ENCODE measurements around the gene MATR3. TPM values are rescaled to one million over a fixed set of nuclear protein-coding genes. Genes with fewer than 3 reads are reported as not detected.

MATR3 gene
- total and polyA plus RNA-seq, 2 of the 4 experiments (the other 2 are of a cell fraction), result 81.4 to 367 TPM

DNA sequence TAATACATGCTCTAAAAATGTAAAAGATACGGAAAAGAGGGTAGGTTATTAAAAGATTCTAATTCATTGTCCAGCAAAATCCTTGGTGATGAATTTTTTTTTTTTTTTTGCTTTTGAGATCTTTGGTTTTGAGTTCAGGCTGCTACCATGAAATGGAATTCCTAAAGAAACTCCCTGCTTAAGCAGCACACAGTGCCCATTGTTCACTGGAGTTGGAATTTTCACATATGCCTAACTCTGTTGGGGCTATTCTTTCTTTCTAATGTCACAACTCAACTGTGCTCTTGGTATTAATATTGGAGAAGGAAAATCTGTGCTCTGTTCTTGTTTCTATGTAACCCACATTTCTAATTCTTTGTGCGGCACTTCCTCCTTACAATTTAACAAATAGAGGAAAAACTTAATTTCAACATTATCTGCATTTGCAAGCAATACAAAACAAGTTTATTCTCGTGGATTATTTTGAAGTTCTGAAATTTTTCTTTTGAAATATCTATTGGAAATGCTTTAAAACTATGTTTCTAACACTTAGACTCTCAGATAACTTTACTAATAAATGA is 21.6 kb downstream of the MATR3 start:
- Histone ChIP-seq H3K27me3 (ENCODE audit: control insufficient read depth, insufficient read depth, low read length) (no peaks in the 10 kb centered on the region), H4K8ac (ENCODE audit: low read depth in 2 of 2, low read length in 2 of 2) (no peak overlapping the region), H3K9me3 (ENCODE audit: control insufficient read depth, insufficient read depth, low read length) (no peaks in the 10 kb centered on the region), H3K4me1 (ENCODE audit: control insufficient read depth, insufficient read depth, low read length) (peaks cover 1% of the 10 kb centered on the region; the same call in 1 of the 2 replicates), H3K79me1 (ENCODE audit: low read depth in 1 of 2, low read length in 2 of 2) (peaks cover 18 to 57% of the 10 kb centered on the region in 2 experiments), H4K91ac (ENCODE audit: insufficient read depth, low read depth, low read length) (no peak overlapping the region), H3K9me1 (ENCODE audit: insufficient read depth, low read length) (peaks cover 9% of the 10 kb centered on the region), H2AK9ac (replicated peaks; ENCODE audit: low read depth, low read length, poor library complexity) (no peak overlapping the region), H3K27ac (ENCODE audit: insufficient read depth, low read length) (no peak overlapping the region), H3K4me3 (ENCODE audit: insufficient read depth, low read depth, low read length) (no peak overlapping the region), H2BK20ac (ENCODE audit: low read depth, low read length) (no peak overlapping the region), H3K9ac (ENCODE audit: low read depth, low read length) (no peak overlapping the region), H3K14ac (replicated peaks; ENCODE audit: low read depth, low read length) (no peak overlapping the region), H3K56ac (ENCODE audit: extremely low read depth, insufficient read depth, low read length) (no peak overlapping the region), H3K4ac (ENCODE audit: low read depth, low read length) (no peak overlapping the region), H2AK5ac (ENCODE audit: low read depth, low read length) (no peak overlapping the region), H2AFZ (replicated peaks; ENCODE audit: low read length, poor library complexity) (no peak overlapping the region), H2BK5ac (ENCODE audit: low read depth, low read length, poor library complexity, severe bottlenecking) (no peak overlapping the region), H3K23ac (ENCODE audit: low read depth, low read length) (no peak overlapping the region), H2BK15ac (ENCODE audit: low read depth, low read length) (no peak overlapping the region), H3K36me3 (ENCODE audit: control insufficient read depth, insufficient read depth, low read length) (peaks cover 39% of the 10 kb centered on the region), H3K18ac (ENCODE audit: low read depth, low read length) (no peak overlapping the region), H4K5ac (ENCODE audit: low read depth, low read length) (no peak overlapping the region), H4K20me1 (ENCODE audit: insufficient read depth, low read length) (peaks cover 78% of the 10 kb centered on the region), H2BK120ac (ENCODE audit: low read depth, low read length) (no peak overlapping the region), H3K4me2 (ENCODE audit: low read depth, low read length) (no peak overlapping the region)
- BruUV-seq (replicated peaks), result no TSS peak
- no CpG with 5 or more reads among the region's 3 CpGs for WGBS, 2 experiments (ENCODE audit: extremely low coverage in 2 of 2, insufficient read length in 1 of 2)
- intact Hi-C loops (cut with micrococcal nuclease), result loop anchor here (2.0 kb wide), 1 partner anchor 16 kb away; no protein-coding TSS in a partner anchor
- no peak for DNase-seq
- POLR2A ChIA-PET (ENCODE audit: unreplicated experiment), result no interaction called here
- dilution Hi-C loops (cut with HindIII; ENCODE audit: low sequenced_read_pairs, unreplicated experiment), result no loop called here
- in situ Hi-C loops (cut with MboI; ENCODE audit: low sequenced_read_pairs), result no loop called here
- TF ChIP-seq SMC3 (IDR thresholded peaks at IDR 0.05; ENCODE audit: low read depth, low read length), result no peak
- TF ChIP-seq MAZ (IDR thresholded peaks at IDR 0.05; ENCODE audit: borderline replicate concordance, low read depth, low read length), result no peak
- TF ChIP-seq POLR2A (IDR thresholded peaks at IDR 0.05; ENCODE audit: low read depth, low read length), result no peak
- no peak for TF ChIP-seq MAFK (IDR thresholded peaks at IDR 0.05; ENCODE audit: low read depth, low read length)
- no peak for TF ChIP-seq CHD1 (IDR thresholded peaks at IDR 0.05; ENCODE audit: low read depth, low read length)
- TF ChIP-seq, protein P1, sequence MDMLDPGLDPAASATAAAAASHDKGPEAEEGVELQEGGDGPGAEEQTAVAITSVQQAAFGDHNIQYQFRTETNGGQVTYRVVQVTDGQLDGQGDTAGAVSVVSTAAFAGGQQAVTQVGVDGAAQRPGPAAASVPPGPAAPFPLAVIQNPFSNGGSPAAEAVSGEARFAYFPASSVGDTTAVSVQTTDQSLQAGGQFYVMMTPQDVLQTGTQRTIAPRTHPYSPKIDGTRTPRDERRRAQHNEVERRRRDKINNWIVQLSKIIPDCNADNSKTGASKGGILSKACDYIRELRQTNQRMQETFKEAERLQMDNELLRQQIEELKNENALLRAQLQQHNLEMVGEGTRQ (IDR thresholded peaks at IDR 0.05; ENCODE audit: low read depth, low read length), result no peak
- no peak for TF ChIP-seq FOS (IDR thresholded peaks at IDR 0.05; ENCODE audit: low read depth, low read length)
- TF ChIP-seq CEBPB (IDR thresholded peaks at IDR 0.05; ENCODE audit: low read depth, low read length), result no peak
- no peak for TF ChIP-seq RAD21 (IDR thresholded peaks at IDR 0.05; ENCODE audit: low read length)
- TF ChIP-seq MXI1 (IDR thresholded peaks at IDR 0.05; ENCODE audit: borderline replicate concordance, low read depth, low read length), result no peak
- ATAC-seq (ENCODE audit: low read depth), result no peak
- CTCF ChIA-PET, result no interaction called here

Data from IMR-90 (cell line).